Gastrocnemius medialis (tissue), 4 donors: ENCODE results near the gene GBP7.

Source experiments
- POLR2A ChIP-seq, 2 donors: fragments of 450-650 bp; IDR thresholded peaks; one replicate each; pipeline ENCODE4 v1.6.1; 2017; ENCODE audit warnings: antibody characterized with exemption in 2 of 2, mild to moderate bottlenecking in 2 of 2, moderate library complexity in 2 of 2
- TF ChIP-seq, protein P1 (sequence below), 5 experiments: fragments of 450-650 bp in 3 of 5; fragments of 200-600 bp in 2 of 5; sonication (generic) in 2 of 5; IDR thresholded peaks in 4 of 5; conservative IDR thresholded peaks in 1 of 5; 1 replicate in 4 of 5; 2 replicates in 1 of 5; pipeline ENCODE4 v1.5.1; 2016 to 2019; ENCODE audit warnings: antibody characterized with exemption in 5 of 5, mild to moderate bottlenecking in 3 of 5, moderate library complexity in 3 of 5

DNA sequence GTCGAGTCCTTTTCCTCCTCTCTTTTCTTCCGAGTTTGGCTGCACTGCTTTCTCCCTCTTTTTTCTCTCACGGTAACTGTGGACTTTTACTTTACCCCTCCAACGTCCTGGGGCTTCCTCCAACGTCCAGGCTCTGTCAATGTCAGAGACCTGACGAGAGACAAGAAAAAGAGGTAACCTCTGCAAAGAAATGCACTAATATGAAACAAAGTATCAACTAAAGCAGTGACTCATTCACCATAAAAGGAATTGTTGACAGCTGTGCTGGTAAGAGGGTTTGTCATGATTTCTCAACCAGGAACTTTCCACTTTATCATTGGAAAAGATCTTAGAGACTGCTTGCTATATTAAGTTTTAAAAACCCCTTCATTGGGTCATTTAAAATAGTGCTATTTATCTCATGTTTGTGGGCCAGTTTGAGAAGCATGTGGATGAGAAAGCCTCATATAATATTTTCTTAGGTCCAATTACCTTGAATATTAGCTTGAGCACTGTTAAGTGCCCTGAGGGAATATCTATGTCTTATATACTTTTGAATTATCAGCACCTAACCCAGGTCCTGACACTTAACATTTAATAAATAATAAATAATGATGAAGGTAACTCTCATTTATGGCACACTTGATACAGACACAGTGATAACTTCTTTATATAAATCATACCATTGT lies 49.8 kb downstream of the GBP7 start, which contains the start of gene GBP2:
- TF ChIP-seq, protein P1, sequence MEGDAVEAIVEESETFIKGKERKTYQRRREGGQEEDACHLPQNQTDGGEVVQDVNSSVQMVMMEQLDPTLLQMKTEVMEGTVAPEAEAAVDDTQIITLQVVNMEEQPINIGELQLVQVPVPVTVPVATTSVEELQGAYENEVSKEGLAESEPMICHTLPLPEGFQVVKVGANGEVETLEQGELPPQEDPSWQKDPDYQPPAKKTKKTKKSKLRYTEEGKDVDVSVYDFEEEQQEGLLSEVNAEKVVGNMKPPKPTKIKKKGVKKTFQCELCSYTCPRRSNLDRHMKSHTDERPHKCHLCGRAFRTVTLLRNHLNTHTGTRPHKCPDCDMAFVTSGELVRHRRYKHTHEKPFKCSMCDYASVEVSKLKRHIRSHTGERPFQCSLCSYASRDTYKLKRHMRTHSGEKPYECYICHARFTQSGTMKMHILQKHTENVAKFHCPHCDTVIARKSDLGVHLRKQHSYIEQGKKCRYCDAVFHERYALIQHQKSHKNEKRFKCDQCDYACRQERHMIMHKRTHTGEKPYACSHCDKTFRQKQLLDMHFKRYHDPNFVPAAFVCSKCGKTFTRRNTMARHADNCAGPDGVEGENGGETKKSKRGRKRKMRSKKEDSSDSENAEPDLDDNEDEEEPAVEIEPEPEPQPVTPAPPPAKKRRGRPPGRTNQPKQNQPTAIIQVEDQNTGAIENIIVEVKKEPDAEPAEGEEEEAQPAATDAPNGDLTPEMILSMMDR (IDR thresholded peaks at IDR 0.05 in 4 of 5, conservative IDR thresholded peaks at IDR 0.05 in 1 of 5), result no peak
- peak; percentile 42 to 70 for TF ChIP-seq POLR2A (IDR thresholded peaks at IDR 0.05)
